HG03064 (cell line): ENCODE data around the gene LRRC43.

ENCODE experiments used
- ATAC-seq: cut with Tn5 transposase; IDR thresholded peaks from one replicate; pipeline ENCODE4 v1.9.1; 2021; ENCODE audit warnings: low read depth; ENCODE audit not compliant: unreplicated experiment

The LRRC43 gene

GRCh38 chr12:122215771-122216170 is 32.8 kb downstream of the LRRC43 start:
- ATAC-seq: no peak

GRCh38 chr12:122216445-122216844 is 33.5 kb downstream of the LRRC43 start:
- ATAC-seq: no peak

- peak; percentile 88 for ATAC-seq
These were observed 42.9 kb downstream of the LRRC43 start, which contains the start of gene DIABLO for GRCh38 chr12:122225683-122226365. TSS of gene DIABLO (minus strand) at chr12:122226052. CDS start at chr12:122226014, 38 bp downstream.

GRCh38 chr12:122226366-122227125 is 43.6 kb downstream of the LRRC43 start:
- no peak for ATAC-seq

- no peak for ATAC-seq
These were observed 44.4 kb downstream of the LRRC43 start for GRCh38 chr12:122227341-122227740.

- no peak for ATAC-seq
These were observed 45.2 kb downstream of the LRRC43 start for GRCh38 chr12:122228092-122228491.

- ATAC-seq: no peak
These were observed 47.9 kb downstream of the LRRC43 start for GRCh38 chr12:122230798-122231197.

GRCh38 chr12:122232691-122233090 is 49.8 kb downstream of the LRRC43 start:
- no peak for ATAC-seq

GRCh38 chr12:122235741-122236140 is 52.8 kb downstream of the LRRC43 start:
- ATAC-seq: no peak

- no peak for ATAC-seq
These were observed 55.9 kb downstream of the LRRC43 start for GRCh38 chr12:122238861-122239260.

- ATAC-seq: no peak
These were observed 61.0 kb downstream of the LRRC43 start for GRCh38 chr12:122243965-122244364.

- no peak for ATAC-seq
These were observed 61.8 kb downstream of the LRRC43 start for GRCh38 chr12:122244565-122245371.

- ATAC-seq: no peak
These were observed 62.6 kb downstream of the LRRC43 start for GRCh38 chr12:122245553-122245952.

- no peak for ATAC-seq
These were observed 67.1 kb downstream of the LRRC43 start for GRCh38 chr12:122250047-122250446.

- ATAC-seq: no peak
These were observed 67.6 kb downstream of the LRRC43 start for GRCh38 chr12:122250536-122250935.
